ENCODE measurements around the gene CREM.

GRCh38 chr10:35126062-35126529 lies 550 bp upstream of the CREM start:
- TF ChIP-seq EZH2 (IDR thresholded peaks at IDR 0.05; ENCODE audit: low read depth, unreplicated experiment), result no peak
- no peak for TF ChIP-seq POLR2AphosphoS5 (IDR thresholded peaks at IDR 0.05; ENCODE audit: low read depth)
- TF ChIP-seq JUNB (IDR thresholded peaks at IDR 0.05; ENCODE audit: unreplicated experiment), result no peak
- TF ChIP-seq, protein P1, sequence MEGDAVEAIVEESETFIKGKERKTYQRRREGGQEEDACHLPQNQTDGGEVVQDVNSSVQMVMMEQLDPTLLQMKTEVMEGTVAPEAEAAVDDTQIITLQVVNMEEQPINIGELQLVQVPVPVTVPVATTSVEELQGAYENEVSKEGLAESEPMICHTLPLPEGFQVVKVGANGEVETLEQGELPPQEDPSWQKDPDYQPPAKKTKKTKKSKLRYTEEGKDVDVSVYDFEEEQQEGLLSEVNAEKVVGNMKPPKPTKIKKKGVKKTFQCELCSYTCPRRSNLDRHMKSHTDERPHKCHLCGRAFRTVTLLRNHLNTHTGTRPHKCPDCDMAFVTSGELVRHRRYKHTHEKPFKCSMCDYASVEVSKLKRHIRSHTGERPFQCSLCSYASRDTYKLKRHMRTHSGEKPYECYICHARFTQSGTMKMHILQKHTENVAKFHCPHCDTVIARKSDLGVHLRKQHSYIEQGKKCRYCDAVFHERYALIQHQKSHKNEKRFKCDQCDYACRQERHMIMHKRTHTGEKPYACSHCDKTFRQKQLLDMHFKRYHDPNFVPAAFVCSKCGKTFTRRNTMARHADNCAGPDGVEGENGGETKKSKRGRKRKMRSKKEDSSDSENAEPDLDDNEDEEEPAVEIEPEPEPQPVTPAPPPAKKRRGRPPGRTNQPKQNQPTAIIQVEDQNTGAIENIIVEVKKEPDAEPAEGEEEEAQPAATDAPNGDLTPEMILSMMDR (conservative IDR thresholded peaks at IDR 0.05; ENCODE audit: low read depth in 2 of 2), result no peak
- TF ChIP-seq EZH2phosphoT487 (IDR thresholded peaks at IDR 0.05; ENCODE audit: unreplicated experiment), result no peak
- no peak for TF ChIP-seq REST (IDR thresholded peaks at IDR 0.05; ENCODE audit: unreplicated experiment)
- no peak for TF ChIP-seq CREB1 (CRISPR knock-in tag; IDR thresholded peaks at IDR 0.05; ENCODE audit: low read depth)
- no peak for TF ChIP-seq NANOG (IDR thresholded peaks at IDR 0.05; ENCODE audit: borderline replicate concordance)
- TF ChIP-seq ZNF114 (CRISPR knock-in tag; IDR thresholded peaks at IDR 0.05), result no peak
- TF ChIP-seq, protein P2, sequence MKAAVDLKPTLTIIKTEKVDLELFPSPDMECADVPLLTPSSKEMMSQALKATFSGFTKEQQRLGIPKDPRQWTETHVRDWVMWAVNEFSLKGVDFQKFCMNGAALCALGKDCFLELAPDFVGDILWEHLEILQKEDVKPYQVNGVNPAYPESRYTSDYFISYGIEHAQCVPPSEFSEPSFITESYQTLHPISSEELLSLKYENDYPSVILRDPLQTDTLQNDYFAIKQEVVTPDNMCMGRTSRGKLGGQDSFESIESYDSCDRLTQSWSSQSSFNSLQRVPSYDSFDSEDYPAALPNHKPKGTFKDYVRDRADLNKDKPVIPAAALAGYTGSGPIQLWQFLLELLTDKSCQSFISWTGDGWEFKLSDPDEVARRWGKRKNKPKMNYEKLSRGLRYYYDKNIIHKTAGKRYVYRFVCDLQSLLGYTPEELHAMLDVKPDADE (IDR thresholded peaks at IDR 0.05), result no peak

Measured in GM23338 (cell line).